Activated T-helper 1 cell treated with anti-CD3 and anti-CD28 coated beads, Interleukin-12 subunit alpha, Interleukin-12 subunit beta, Interleukin-2, Interleukin-4 antibody, amounts not matched to agents 30 ng/mL and 10 ng/mL and 1 ng/mL, durations not matched to agents 14 hours and 24 hours and 36 hours (primary cell): ENCODE data around the gene NFIA. TPM values are rescaled to one million over a fixed set of nuclear protein-coding genes. Genes with fewer than 3 reads are reported as not detected.

ENCODE experiments used
- DNase-seq: peaks from one replicate; pipeline ENCODE4 v3.0.0; 2021; ENCODE audit warnings: low spot score
- H3K27ac Mint-ChIP-seq: one replicate; pipeline ENCODE4 v1.8.0; 2021; ENCODE audit warnings: mild to moderate bottlenecking, mixed read lengths
- H3K27me3 Mint-ChIP-seq: one replicate; pipeline ENCODE4 v1.8.0; 2022; ENCODE audit warnings: mild to moderate bottlenecking, moderate library complexity, mixed read lengths; ENCODE audit not compliant: insufficient read depth
- H3K36me3 Mint-ChIP-seq: one replicate; pipeline ENCODE4 v1.8.0; 2021; ENCODE audit warnings: low read depth, mixed read lengths
- H3K4me1 Mint-ChIP-seq: one replicate; pipeline ENCODE4 v1.8.0; 2021; ENCODE audit warnings: low read depth, mixed read lengths
- H3K4me3 Mint-ChIP-seq: one replicate; pipeline ENCODE4 v1.8.0; 2021; ENCODE audit warnings: mild to moderate bottlenecking, moderate library complexity, mixed read lengths
- H3K9me3 Mint-ChIP-seq: one replicate; pipeline ENCODE4 v1.8.0; 2021; ENCODE audit warnings: mixed read lengths
- intact Hi-C: fragments of 100-400 bp; cut with micrococcal nuclease; formaldehyde crosslinking; loops from one replicate; pipeline ENCODE4 v1.15.1; 2024
- total RNA-seq: library from RNA; stranded (reverse); gene quantifications from 2 replicates; pipeline ENCODE4 v1.2.3, GENCODE V29; 2022

Gene NFIA
- total RNA-seq, 1 donor from 2014 or later, result 0.41 TPM

DNA sequence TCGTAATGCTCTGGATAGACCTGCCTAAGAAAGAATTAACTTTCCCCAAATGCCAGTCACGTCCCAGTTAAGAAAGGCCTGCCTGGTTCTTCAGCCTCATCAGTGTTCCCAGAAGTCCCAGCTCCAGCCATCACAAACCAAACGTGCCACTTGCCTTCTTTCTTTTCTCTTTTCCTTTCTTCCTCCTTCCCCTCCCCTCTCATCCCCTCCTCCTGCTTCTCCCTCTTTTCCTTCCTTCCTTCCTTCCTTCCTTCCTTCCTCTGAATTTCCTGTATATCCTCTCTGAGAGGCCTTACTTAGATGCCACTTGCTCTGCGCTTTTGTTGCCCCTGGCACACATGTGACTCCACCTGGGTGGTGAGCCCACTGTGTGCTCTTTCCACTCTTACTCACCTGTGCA, 228.2 kb downstream of the NFIA start:
- Mint-ChIP-seq H3K36me3 (no peaks in the 10 kb centered on the region), H3K27me3 (peaks cover 3% of the 10 kb centered on the region), H3K4me3 (no peak overlapping the region), H3K9me3 (peaks cover 5% of the 10 kb centered on the region), H3K4me1 (peaks cover 8% of the 10 kb centered on the region), H3K27ac (no peak overlapping the region)
- no peak for DNase-seq
- intact Hi-C loops, result loop anchor here (10.0 kb wide), 1 partner anchor 1474 kb away; the partner anchor contains the start of gene ATG4C

DNA sequence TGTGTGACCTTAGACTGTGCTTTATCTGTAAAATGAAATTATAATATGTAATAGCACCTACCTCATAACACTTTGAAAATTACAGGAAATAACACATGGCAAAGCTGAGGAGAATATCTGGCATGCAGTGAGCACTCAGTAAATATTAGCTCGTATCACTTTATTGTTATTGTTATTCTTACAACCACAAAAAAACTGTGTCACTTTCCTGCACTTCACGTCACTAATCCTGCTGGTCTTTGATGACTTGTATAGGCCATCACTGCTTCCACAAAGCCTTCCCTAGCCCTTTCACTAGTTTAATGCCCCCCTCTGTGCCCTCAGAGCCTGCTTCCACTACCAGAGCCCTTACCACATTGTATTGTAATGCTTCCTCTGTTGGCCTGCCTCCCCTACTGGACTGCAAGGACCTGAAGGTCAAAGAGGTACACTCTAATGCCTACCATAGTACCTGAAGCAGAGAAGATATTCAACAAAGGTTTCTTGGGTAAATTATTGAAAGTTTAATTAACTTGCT, 231.6 kb downstream of the NFIA start:
- no peak for DNase-seq
- H3K4me1 Mint-ChIP-seq, result peaks cover 9% of the 10 kb centered on the region
- H3K36me3 Mint-ChIP-seq, result no peaks in the 10 kb centered on the region
- peaks cover 5% of the 10 kb centered on the region for H3K9me3 Mint-ChIP-seq
- no peak overlapping the region for H3K27ac Mint-ChIP-seq
- intact Hi-C loops, result loop anchor here (10.0 kb wide), 1 partner anchor 1471 kb away; the partner anchor contains the start of gene ATG4C
- H3K4me3 Mint-ChIP-seq, result no peak overlapping the region
- H3K27me3 Mint-ChIP-seq, result peaks cover under 1% of the 10 kb centered on the region

- peaks cover 2% of the 10 kb centered on the region for H3K36me3 Mint-ChIP-seq
- intact Hi-C loops, result loop anchor here (5.0 to 10.0 kb wide), 2 partner anchors 467 to 1470 kb away; partner anchors contain the start of gene ATG4C
- H3K9me3 Mint-ChIP-seq, result peaks cover 5% of the 10 kb centered on the region
- no peak for DNase-seq
- no peaks in the 10 kb centered on the region for H3K27me3 Mint-ChIP-seq
- no peak overlapping the region for H3K27ac Mint-ChIP-seq
- peaks cover 19% of the 10 kb centered on the region for H3K4me1 Mint-ChIP-seq
- no peak overlapping the region for H3K4me3 Mint-ChIP-seq
These were observed 232.7 kb downstream of the NFIA start for GRCh38 chr1:61315011-61315410.

GRCh38 chr1:61316493-61316892, 234.1 kb downstream of the NFIA start:
- no peak for DNase-seq
- intact Hi-C loops, result loop anchor here (5.0 to 10.0 kb wide), 2 partner anchors 466 to 1468 kb away; partner anchors contain the start of gene ATG4C
- H3K27me3 Mint-ChIP-seq, result no peaks in the 10 kb centered on the region
- H3K9me3 Mint-ChIP-seq, result peaks cover 5% of the 10 kb centered on the region
- H3K4me3 Mint-ChIP-seq, result no peak overlapping the region
- H3K36me3 Mint-ChIP-seq, result peaks cover 2% of the 10 kb centered on the region
- peaks cover 21% of the 10 kb centered on the region for H3K4me1 Mint-ChIP-seq
- H3K27ac Mint-ChIP-seq, result no peak overlapping the region

DNA sequence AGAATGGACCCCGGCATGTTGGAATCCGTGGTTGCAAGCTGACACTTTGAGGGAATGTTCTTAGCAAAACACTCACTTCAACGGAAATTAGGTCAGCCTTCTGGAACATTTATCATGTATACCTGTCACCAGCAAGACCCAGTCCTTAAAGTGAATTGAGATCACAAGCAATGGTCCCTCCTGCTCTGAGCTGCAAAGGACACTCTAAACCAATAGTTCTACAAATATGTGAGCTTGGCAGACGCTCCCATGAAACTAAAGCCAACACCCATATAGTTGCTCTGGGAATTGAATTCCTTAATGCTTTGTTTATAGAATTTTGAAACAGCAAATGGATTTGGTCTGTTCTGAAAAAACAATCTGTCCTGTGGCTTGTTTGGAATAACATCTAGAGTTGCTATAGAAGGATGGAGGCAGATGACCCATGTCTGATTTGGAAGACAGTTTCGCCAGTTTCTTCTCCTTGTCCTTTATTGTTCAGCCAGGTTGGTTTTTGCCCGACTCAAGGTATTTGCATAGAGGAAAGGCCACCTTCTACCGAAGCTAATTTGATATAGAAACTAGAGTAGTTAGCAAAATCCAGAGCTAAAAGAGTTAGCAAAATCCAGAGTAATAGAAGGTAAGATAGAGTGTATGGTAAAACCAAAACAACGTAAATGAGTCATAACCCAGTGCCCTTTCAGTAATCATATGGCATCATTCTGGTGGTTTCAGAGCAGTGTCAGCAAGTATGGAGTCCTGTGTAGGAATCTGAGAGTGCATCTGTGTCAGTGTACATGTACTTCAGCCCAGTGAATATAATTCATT, 236.2 kb downstream of the NFIA start:
- Mint-ChIP-seq H3K27ac (peak overlapping the region; percentile 90), H3K4me1 (peaks cover 32% of the 10 kb centered on the region), H3K36me3 (peaks cover 2% of the 10 kb centered on the region), H3K9me3 (no peaks in the 10 kb centered on the region), H3K27me3 (no peaks in the 10 kb centered on the region), H3K4me3 (peak overlapping the region; percentile 53)
- intact Hi-C loops, result loop anchor here (1.0 to 10.0 kb wide), 7 partner anchors 14 to 1466 kb away; partner anchors contain the start of gene ATG4C
- peak; percentile 34 for DNase-seq

DNA sequence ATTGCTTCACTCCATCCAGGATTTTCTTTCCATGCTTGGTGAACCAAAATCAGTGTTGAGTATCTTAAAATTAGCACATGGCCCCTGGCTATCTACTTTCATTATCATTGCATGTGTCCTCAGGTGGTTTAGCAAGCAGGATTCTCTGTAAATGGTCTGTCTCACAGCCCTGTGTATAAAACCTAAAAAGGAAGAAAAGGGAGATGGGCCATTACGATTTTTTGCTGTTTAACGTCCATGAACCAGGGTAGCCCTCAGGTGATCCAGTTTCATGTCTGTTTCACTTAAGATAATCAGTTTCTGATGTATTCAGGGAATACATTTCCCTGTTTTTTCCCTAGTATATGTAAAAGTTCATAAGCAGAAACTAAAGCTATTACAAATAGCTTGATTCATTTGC, 238.2 kb downstream of the NFIA start:
- Mint-ChIP-seq H3K4me3 (no peak overlapping the region), H3K4me1 (peaks cover 39% of the 10 kb centered on the region), H3K9me3 (no peaks in the 10 kb centered on the region), H3K27me3 (no peaks in the 10 kb centered on the region), H3K36me3 (peaks cover 2% of the 10 kb centered on the region), H3K27ac (no peak overlapping the region)
- intact Hi-C loops, result no loop called here
- DNase-seq, result no peak

DNA sequence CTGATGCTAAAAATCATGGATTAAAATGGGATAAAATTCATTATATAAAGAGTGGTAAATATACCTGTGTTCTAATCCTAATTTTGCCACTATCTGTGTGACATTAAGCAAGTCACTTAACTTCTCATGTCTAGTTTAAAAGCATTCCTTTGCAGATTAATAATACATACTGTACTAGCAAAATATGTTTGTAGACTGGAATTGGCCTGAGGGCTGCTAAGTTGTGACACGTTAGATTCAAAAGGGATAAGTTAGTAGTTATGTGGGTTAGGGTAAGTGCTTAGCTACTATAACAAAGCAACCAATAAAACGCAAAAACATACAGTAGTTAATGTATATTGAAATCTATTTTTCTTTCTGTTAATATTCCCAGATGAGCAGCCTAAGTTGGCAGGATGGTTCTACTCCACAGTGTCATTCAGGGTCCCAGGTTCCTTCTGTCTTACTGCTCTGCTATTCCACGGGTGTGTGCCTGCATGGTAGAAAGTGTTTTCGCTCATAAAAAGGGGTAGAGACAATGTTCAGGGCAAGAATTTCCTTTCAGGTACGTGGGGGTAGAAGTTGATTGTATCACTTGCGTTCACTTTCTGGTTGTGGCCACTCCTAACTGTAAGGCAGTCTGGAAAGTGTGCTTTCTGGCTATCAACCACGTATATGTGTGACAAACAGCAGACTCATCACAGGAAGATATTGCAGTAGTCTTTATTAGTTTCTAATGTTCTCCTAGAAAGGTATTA, 239.8 kb downstream of the NFIA start:
- intact Hi-C loops, result no loop called here
- Mint-ChIP-seq H3K27me3 (no peaks in the 10 kb centered on the region), H3K36me3 (peaks cover 2% of the 10 kb centered on the region), H3K9me3 (no peaks in the 10 kb centered on the region), H3K4me3 (no peak overlapping the region), H3K27ac (peak overlapping the region; percentile 51), H3K4me1 (peaks cover 39% of the 10 kb centered on the region)
- DNase-seq, result no peak

- Mint-ChIP-seq H3K27ac (peak overlapping the region; percentile 51), H3K4me3 (no peak overlapping the region), H3K36me3 (peaks cover 2% of the 10 kb centered on the region), H3K4me1 (peaks cover 39% of the 10 kb centered on the region), H3K9me3 (no peaks in the 10 kb centered on the region), H3K27me3 (no peaks in the 10 kb centered on the region)
- intact Hi-C loops, result loop anchor here (1.0 kb wide), 1 partner anchor 10 kb away; no protein-coding TSS in a partner anchor
- DNase-seq, result no peak
These were observed 240.4 kb downstream of the NFIA start for GRCh38 chr1:61322769-61323168.

- H3K4me1 Mint-ChIP-seq, result peaks cover 32% of the 10 kb centered on the region
- peaks cover 3% of the 10 kb centered on the region for H3K27me3 Mint-ChIP-seq
- intact Hi-C loops, result loop anchor here (1.0 kb wide), 1 partner anchor 8 kb away; no protein-coding TSS in a partner anchor
- H3K9me3 Mint-ChIP-seq, result no peaks in the 10 kb centered on the region
- no peak overlapping the region for H3K4me3 Mint-ChIP-seq
- H3K27ac Mint-ChIP-seq, result peak overlapping the region; percentile 7
- no peak for DNase-seq
- H3K36me3 Mint-ChIP-seq, result peaks cover 2% of the 10 kb centered on the region
These were observed 241.4 kb downstream of the NFIA start for GRCh38 chr1:61323681-61324328.

DNA sequence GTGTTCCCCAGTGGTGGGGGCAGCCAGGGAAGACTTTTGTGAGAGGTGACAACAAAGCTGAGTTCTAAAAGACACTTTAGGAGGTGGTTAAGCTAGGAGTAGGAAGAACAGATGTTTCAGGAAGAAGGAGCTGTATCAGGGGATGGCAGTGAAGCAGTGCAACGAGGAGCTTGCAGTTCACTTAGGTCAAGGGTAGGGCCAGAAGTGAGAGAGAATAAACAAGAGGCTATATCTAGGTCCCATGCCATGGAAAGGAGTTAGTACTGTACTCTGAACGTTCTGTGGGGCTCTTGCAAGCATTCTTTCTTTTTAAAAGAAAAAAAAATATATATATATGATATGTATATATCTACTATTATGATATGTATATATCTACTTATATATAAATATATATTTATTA, 244.4 kb downstream of the NFIA start:
- no peak overlapping the region for H3K4me3 Mint-ChIP-seq
- DNase-seq, result no peak
- no peak overlapping the region for H3K27ac Mint-ChIP-seq
- H3K36me3 Mint-ChIP-seq, result no peaks in the 10 kb centered on the region
- H3K27me3 Mint-ChIP-seq, result peaks cover 5% of the 10 kb centered on the region
- intact Hi-C loops, result no loop called here
- H3K4me1 Mint-ChIP-seq, result peaks cover 31% of the 10 kb centered on the region
- no peaks in the 10 kb centered on the region for H3K9me3 Mint-ChIP-seq

GRCh38 chr1:61327436-61327835, 245.1 kb downstream of the NFIA start:
- H3K4me3 Mint-ChIP-seq, result no peak overlapping the region
- no peak for DNase-seq
- no peaks in the 10 kb centered on the region for H3K9me3 Mint-ChIP-seq
- no peaks in the 10 kb centered on the region for H3K36me3 Mint-ChIP-seq
- H3K27ac Mint-ChIP-seq, result no peak overlapping the region
- intact Hi-C loops, result no loop called here
- H3K4me1 Mint-ChIP-seq, result peaks cover 34% of the 10 kb centered on the region
- H3K27me3 Mint-ChIP-seq, result peaks cover 5% of the 10 kb centered on the region

- intact Hi-C loops, result no loop called here
- H3K27me3 Mint-ChIP-seq, result peaks cover 5% of the 10 kb centered on the region
- H3K27ac Mint-ChIP-seq, result no peak overlapping the region
- no peak for DNase-seq
- peaks cover 36% of the 10 kb centered on the region for H3K4me1 Mint-ChIP-seq
- H3K4me3 Mint-ChIP-seq, result no peak overlapping the region
- H3K36me3 Mint-ChIP-seq, result no peaks in the 10 kb centered on the region
- H3K9me3 Mint-ChIP-seq, result no peaks in the 10 kb centered on the region
These were observed 247.2 kb downstream of the NFIA start for GRCh38 chr1:61329556-61329955.
